ENCODE data around the gene SEC63.

DNA sequence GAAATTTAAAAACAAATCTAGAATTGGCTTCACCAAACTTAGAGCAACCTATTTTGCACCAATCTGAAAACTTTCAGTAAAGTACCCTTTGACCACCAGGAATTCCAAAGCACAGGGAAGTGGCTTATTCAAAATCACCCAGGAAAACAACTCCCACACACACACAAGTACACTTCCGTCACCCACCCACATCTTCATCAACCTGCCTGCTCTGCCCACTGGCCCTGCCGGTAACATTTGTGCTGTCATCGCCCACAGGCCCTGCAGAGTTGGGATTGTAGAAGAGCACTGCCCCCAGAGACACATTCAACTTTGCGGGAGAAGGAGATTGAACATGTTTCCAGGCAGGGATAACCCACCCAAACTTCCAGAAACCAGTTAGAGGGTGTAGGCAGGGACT is 114.6 kb downstream of the SEC63 start:
- TF ChIP-seq, protein P1, sequence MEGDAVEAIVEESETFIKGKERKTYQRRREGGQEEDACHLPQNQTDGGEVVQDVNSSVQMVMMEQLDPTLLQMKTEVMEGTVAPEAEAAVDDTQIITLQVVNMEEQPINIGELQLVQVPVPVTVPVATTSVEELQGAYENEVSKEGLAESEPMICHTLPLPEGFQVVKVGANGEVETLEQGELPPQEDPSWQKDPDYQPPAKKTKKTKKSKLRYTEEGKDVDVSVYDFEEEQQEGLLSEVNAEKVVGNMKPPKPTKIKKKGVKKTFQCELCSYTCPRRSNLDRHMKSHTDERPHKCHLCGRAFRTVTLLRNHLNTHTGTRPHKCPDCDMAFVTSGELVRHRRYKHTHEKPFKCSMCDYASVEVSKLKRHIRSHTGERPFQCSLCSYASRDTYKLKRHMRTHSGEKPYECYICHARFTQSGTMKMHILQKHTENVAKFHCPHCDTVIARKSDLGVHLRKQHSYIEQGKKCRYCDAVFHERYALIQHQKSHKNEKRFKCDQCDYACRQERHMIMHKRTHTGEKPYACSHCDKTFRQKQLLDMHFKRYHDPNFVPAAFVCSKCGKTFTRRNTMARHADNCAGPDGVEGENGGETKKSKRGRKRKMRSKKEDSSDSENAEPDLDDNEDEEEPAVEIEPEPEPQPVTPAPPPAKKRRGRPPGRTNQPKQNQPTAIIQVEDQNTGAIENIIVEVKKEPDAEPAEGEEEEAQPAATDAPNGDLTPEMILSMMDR (IDR thresholded peaks at IDR 0.05) = no peak
- no peak for TF ChIP-seq POLR2AphosphoS5 (IDR thresholded peaks at IDR 0.05; ENCODE audit: insufficient read depth in 1 of 2, low read depth in 1 of 2)

All from vagina (tissue), 2 donors.